HCT116 (cell line): ENCODE measurements around the gene BOD1L1. TPM values are rescaled to one million over a fixed set of nuclear protein-coding genes. Genes with fewer than 3 reads are reported as not detected.

Experiments used
- ATAC-seq: fragments of 200-7000 bp; cut with Tn5 transposase; 2 replicates; pipeline ENCODE4 v1.9.1; 2020; ENCODE audit warnings: mild to moderate bottlenecking, moderate library complexity
- BruUV-seq: library from RNA; stranded (reverse); fragments of 400-500 nt; replicated peaks from 2 replicates; lab custom pipeline; 2021; lab: Mats Ljungman, UMichigan
- CTCF ChIA-PET: fragments of 300-600 bp; sonication (Branson Sonifier 250); formaldehyde crosslinking; loops from one replicate; lab custom pipeline; 2021; ENCODE audit warnings: antibody characterized with exemption; lab: Charles Lee
- POLR2A ChIA-PET: fragments of 300-600, 350-600 bp; sonication (Branson Sonifier 250); formaldehyde crosslinking; loops from one replicate; lab custom pipeline; 2021; ENCODE audit warnings: antibody characterized with exemption; lab: Charles Lee
- RAD21 ChIA-PET, 2 experiments: fragments of 300-600 bp; sonication (Branson Sonifier 250); formaldehyde crosslinking; loops; one replicate each; lab custom pipeline; 2023; ENCODE audit warnings: low total read pairs in 2 of 2; ENCODE audit not compliant: uncharacterized antibody in 2 of 2, unreplicated experiment in 2 of 2, low non-redundant PET in 1 of 2; lab: Charles Lee
- DNase-seq: peaks from one replicate; pipeline ENCODE4 v3.0.0-alpha.2; 2010; ENCODE audit warnings: low read depth, low spot score
- H2AFZ ChIP-seq: fragments of 200-600 bp; shearing (Covaris generic), sonication (generic); 2 replicates; pipeline ENCODE4 v1.6.1; 2017; ENCODE audit warnings: low read depth, mixed run types, mixed read lengths, antibody characterized with exemption, low read length; ENCODE audit not compliant: poor library complexity, severe bottlenecking
- H3K27ac ChIP-seq: 2 replicates; pipeline ENCODE4 v1.5.1; 2012; ENCODE audit warnings: low read depth, low read length
- H3K27me3 ChIP-seq: fragments of 200-600 bp; sonication (generic); 2 replicates; pipeline ENCODE4 v1.6.1; 2016; ENCODE audit warnings: mixed run types, low read length, mixed read lengths; ENCODE audit not compliant: insufficient read depth
- H3K36me3 ChIP-seq, 2 experiments: fragments of 200-500 bp in 1 of 2; fragments of 200-600 bp in 1 of 2; sonication (Bioruptor generic) in 1 of 2; sonication (generic) in 1 of 2; 2 replicates each; pipeline versions ENCODE4 v1.5.1 to v1.6.1; 2014 to 2016; ENCODE audit warnings: low read length in 2 of 2, inconsistent platforms in 1 of 2, mixed read lengths in 1 of 2, mixed run types in 1 of 2; ENCODE audit not compliant: insufficient read depth in 2 of 2, control insufficient read depth in 1 of 2
- H3K4me1 ChIP-seq, 2 experiments: fragments of 200-600 bp in 1 of 2; sonication (generic) in 1 of 2; 2 replicates each; pipeline versions ENCODE4 v1.5.1 to v1.6.1; 2012 to 2017; ENCODE audit warnings: low read length in 2 of 2, inconsistent platforms in 1 of 2, mild to moderate bottlenecking in 1 of 2, mixed read lengths in 1 of 2, mixed run types in 1 of 2, moderate library complexity in 1 of 2; ENCODE audit not compliant: insufficient read depth in 2 of 2, control insufficient read depth in 1 of 2
- H3K4me2 ChIP-seq: fragments of 200-600 bp; sonication (generic); 2 replicates; pipeline ENCODE4 v1.6.1; 2017; ENCODE audit warnings: mixed run types, low read length, mixed read lengths
- H3K4me3 ChIP-seq, 2 experiments: fragments of 200-600 bp in 1 of 2; sonication (generic) in 1 of 2; replicated peaks in 1 of 2; 2 replicates each; pipeline ENCODE4 v1.5.1; 2011 to 2016; ENCODE audit warnings: low read length in 2 of 2, control low read depth in 1 of 2, low read depth in 1 of 2, mild to moderate bottlenecking in 1 of 2, mixed read lengths in 1 of 2, mixed run types in 1 of 2
- H3K79me2 ChIP-seq: fragments of 200-600 bp; sonication (generic); 2 replicates; pipeline ENCODE4 v1.6.1; 2017; ENCODE audit warnings: mild to moderate bottlenecking, mixed run types, low read length, moderate library complexity, mixed read lengths; ENCODE audit not compliant: insufficient read depth
- H3K9ac ChIP-seq: fragments of 200-600 bp; sonication (generic); 2 replicates; pipeline ENCODE4 v1.6.1; 2016; ENCODE audit warnings: low read length, mixed read lengths
- H3K9me2 ChIP-seq: fragments of 200-600 bp; sonication (generic), shearing (Covaris generic); 2 replicates; pipeline ENCODE4 v1.6.1; 2017; ENCODE audit warnings: mixed run types, mild to moderate bottlenecking, moderate library complexity; ENCODE audit not compliant: insufficient read depth
- H3K9me3 ChIP-seq, 2 experiments: fragments of 200-500 bp in 1 of 2; fragments of 200-600 bp in 1 of 2; sonication (Bioruptor generic) in 1 of 2; sonication (generic) in 1 of 2; 2 replicates each; pipeline ENCODE4 v1.6.1; 2014 to 2017; ENCODE audit warnings: low read length in 2 of 2, mixed read lengths in 2 of 2, inconsistent platforms in 1 of 2, low read depth in 1 of 2, mild to moderate bottlenecking in 1 of 2, mixed run types in 1 of 2, moderate library complexity in 1 of 2; ENCODE audit not compliant: control insufficient read depth in 1 of 2, insufficient read depth in 1 of 2
- H4K20me1 ChIP-seq: fragments of 200-600 bp; sonication (generic), shearing (Covaris generic); 2 replicates; pipeline ENCODE4 v1.6.1; 2017; ENCODE audit warnings: mixed run types, mild to moderate bottlenecking, moderate library complexity; ENCODE audit not compliant: insufficient read depth
- CBX3 ChIP-seq: IDR thresholded peaks from 2 replicates; pipeline ENCODE4 v1.6.1; 2012; ENCODE audit warnings: low read depth
- POLR2AphosphoS5 ChIP-seq: IDR thresholded peaks from 2 replicates; pipeline ENCODE4 v1.6.1; 2011; ENCODE audit warnings: mild to moderate bottlenecking, low read depth, low read length, moderate library complexity
- REST ChIP-seq: IDR thresholded peaks from 2 replicates; pipeline ENCODE4 v1.6.1; 2012; ENCODE audit warnings: low read depth
- SP1 ChIP-seq: IDR thresholded peaks from 2 replicates; pipeline ENCODE4 v1.6.1; 2012; ENCODE audit warnings: low read depth
- ZBTB33 ChIP-seq: IDR thresholded peaks from 2 replicates; pipeline ENCODE4 v1.6.1; 2011; ENCODE audit warnings: mild to moderate bottlenecking, low read length, moderate library complexity; ENCODE audit not compliant: insufficient replicate concordance; ENCODE audit errors: extremely low read depth
- ZFX ChIP-seq: fragments of 450-650 bp; IDR thresholded peaks from 2 replicates; pipeline ENCODE4 v1.6.1; 2017
- ZNF274 ChIP-seq: fragments of 200-500 bp; sonication (Bioruptor generic); IDR thresholded peaks from 2 replicates; pipeline ENCODE4 v1.6.1; 2014; ENCODE audit warnings: mild to moderate bottlenecking, low read depth, low read length, inconsistent platforms
- intact Hi-C: fragments of 100-400 bp; cut with micrococcal nuclease; formaldehyde crosslinking; loops from 2 replicates; pipeline ENCODE4 v1.10.0; 2022
- total RNA-seq: library from RNA; stranded (reverse); gene quantifications from one replicate; pipeline ENCODE4 v1.2.1, GENCODE V29; 2021; ENCODE audit not compliant: unreplicated experiment

Gene BOD1L1
- total RNA-seq, 1 experiment from 2014 or later = 22.4 TPM

- DNase-seq = no peak
- H3K4me1 ChIP-seq = no peaks in the 10 kb centered on the region
- ATAC-seq = no peak
- no peaks in the 10 kb centered on the region for H3K27me3 ChIP-seq
- CTCF ChIA-PET = no interaction called here
- no peaks in the 10 kb centered on the region for H3K36me3 ChIP-seq
- no peaks in the 10 kb centered on the region for H3K9me2 ChIP-seq
- no peak for TF ChIP-seq ZNF274
- no peak for TF ChIP-seq REST
- TF ChIP-seq SP1 = no peak
- TF ChIP-seq ZBTB33 = no peak
- TF ChIP-seq CBX3 = no peak
- TF ChIP-seq ZFX = no peak
- TF ChIP-seq POLR2AphosphoS5 = no peak
- no peak overlapping the region for H3K4me3 ChIP-seq
- POLR2A ChIA-PET = no interaction called here
- no peaks in the 10 kb centered on the region for H4K20me1 ChIP-seq
- no peak overlapping the region for H2AFZ ChIP-seq
- no peaks in the 10 kb centered on the region for H3K9me3 ChIP-seq
- RAD21 ChIA-PET = no interaction called here
- H3K79me2 ChIP-seq = no peaks in the 10 kb centered on the region
- H3K4me2 ChIP-seq = no peak overlapping the region
- no TSS peak for BruUV-seq
- H3K27ac ChIP-seq = no peak overlapping the region
- no peak overlapping the region for H3K9ac ChIP-seq
- intact Hi-C loops = no loop called here
Observed at GRCh38 chr4:13534344-13535063, 93.0 kb downstream of the BOD1L1 start.
